Measurements from ENCODE around the gene AGAP6. TPM values are rescaled to one million over a fixed set of nuclear protein-coding genes. Genes with fewer than 3 reads are reported as not detected.
"Not testable (repeated sequence)": the region's sequence is repeated elsewhere in the genome, so short reads cannot be mapped to it uniquely, and the experiment has no call there.

AGAP6 gene
- total and polyA plus RNA-seq, 2 of the 8 experiments (the other 6 are each of a cell fraction or from before 2014, with no cell fraction given) = 13.0 to 15.3 TPM

DNA sequence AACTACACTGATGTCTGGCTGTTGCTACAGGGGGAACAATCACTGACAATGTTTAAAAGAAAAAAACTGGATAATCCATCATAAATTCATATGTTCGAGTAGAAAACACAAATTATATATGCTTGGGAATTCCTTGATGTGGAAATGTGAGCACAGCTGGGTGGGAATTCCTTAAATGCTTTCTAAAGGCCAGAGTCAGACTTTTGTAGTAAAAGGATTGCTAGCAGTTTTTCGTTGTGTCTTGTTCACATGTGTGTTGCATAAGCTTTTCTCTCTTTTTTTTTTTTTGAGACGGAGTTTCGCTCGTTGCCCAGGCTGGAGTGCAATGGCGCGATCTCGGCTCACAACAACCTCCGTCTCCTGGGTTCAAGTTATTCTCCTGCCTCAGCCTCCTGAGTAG lies 58.3 kb downstream of the AGAP6 start:
- H3K18ac ChIP-seq (ENCODE audit: extremely low read depth, low read length) = not testable (repeated sequence)

GRCh38 chr10:50047594-50047993 lies 59.4 kb downstream of the AGAP6 start:
- whole genome bisulfite sequencing, 2 experiments (ENCODE audit: extremely low coverage in 1 of 2, insufficient coverage in 1 of 2, insufficient read length in 1 of 2, insufficient replicate concordance in 2 of 2, low coverage in 1 of 2, low lambda C conversion rate in 2 of 2, missing lambda C conversion rate in 1 of 2) = 88% methylated on average over 5 of the region's 5 CpGs; no CpG with 5 or more reads in 1 of the 2 experiments
- H4K20me1 ChIP-seq (replicated peaks in 1 of 2; ENCODE audit: control insufficient read depth in 1 of 2, insufficient read depth in 2 of 2, low read length in 2 of 2); H4K5ac ChIP-seq (ENCODE audit: insufficient read length, low read depth, low read length): not testable (repeated sequence)

More for the DNA sequence above, 58.3 kb downstream of the AGAP6 start:
- H4K20me1 ChIP-seq (replicated peaks in 1 of 2; ENCODE audit: control insufficient read depth in 1 of 2, insufficient read depth in 2 of 2, low read length in 2 of 2); H2AFZ ChIP-seq (ENCODE audit: low read length); H3K4ac ChIP-seq (replicated peaks; ENCODE audit: insufficient read length, low read depth, low read length); CTCF ChIA-PET (ENCODE audit: partially characterized antibody); H3K4me1 ChIP-seq (replicated peaks in 1 of 4; ENCODE audit: control insufficient read depth in 3 of 4, insufficient read depth in 4 of 4, low read length in 3 of 4); H3K79me2 ChIP-seq (ENCODE audit: control insufficient read depth in 1 of 2, insufficient read depth in 2 of 2, low read length in 2 of 2); H3K23me2 ChIP-seq (ENCODE audit: low read depth, low read length); H3K79me1 ChIP-seq (ENCODE audit: low read depth, low read length); H3K27me3 ChIP-seq (replicated peaks in 1 of 4; ENCODE audit: control insufficient read depth in 3 of 4, extremely low read depth in 1 of 4, insufficient read depth in 3 of 4, low read length in 3 of 4); POLR2A ChIA-PET (ENCODE audit: partially characterized antibody); H3K56ac ChIP-seq (replicated peaks; ENCODE audit: insufficient read length, low read depth, low read length); H2BK15ac ChIP-seq (ENCODE audit: low read length); H4K5ac ChIP-seq (ENCODE audit: insufficient read length, low read depth, low read length); H2BK20ac ChIP-seq (ENCODE audit: low read length); H4K8ac ChIP-seq (ENCODE audit: extremely low read depth, insufficient read depth, low read length); H3K23ac ChIP-seq (ENCODE audit: insufficient read length); H3K9ac ChIP-seq (replicated peaks in 1 of 4; ENCODE audit: extremely low read depth in 1 of 4, low read depth in 3 of 4, low read length in 3 of 4); H2BK120ac ChIP-seq (replicated peaks; ENCODE audit: low read depth, low read length); DNase-seq (ENCODE audit: low read depth in 1 of 2, low spot score in 2 of 2); FAIRE-seq; H3K4me3 ChIP-seq (ENCODE audit: extremely low read depth in 1 of 4, insufficient read depth in 2 of 4, low read depth in 3 of 4, low read length in 4 of 4); H2BK12ac ChIP-seq (ENCODE audit: low read depth, low read length); H4K91ac ChIP-seq (replicated peaks; ENCODE audit: insufficient read length, low read length); H2AK5ac ChIP-seq (ENCODE audit: low read depth, low read length); H3K9me3 ChIP-seq (ENCODE audit: insufficient read depth in 2 of 2, low read depth in 1 of 2, low read length in 1 of 2); H3K27ac ChIP-seq (ENCODE audit: low read depth, low read length); H3K36me3 ChIP-seq (ENCODE audit: control insufficient read depth in 2 of 4, insufficient read depth in 4 of 4, low read length in 3 of 4); H3K4me2 ChIP-seq (ENCODE audit: insufficient read depth in 1 of 2, low read depth in 2 of 2, low read length in 2 of 2); H3K14ac ChIP-seq (ENCODE audit: insufficient read length); H2BK5ac ChIP-seq (ENCODE audit: low read depth, low read length): not testable (repeated sequence)
- 73% methylated on average over 3 of the region's 9 CpGs; no CpG with 5 or more reads in 1 of the 2 experiments for WGBS, 2 experiments (ENCODE audit: extremely low coverage in 1 of 2, insufficient coverage in 1 of 2, insufficient read length in 1 of 2, insufficient replicate concordance in 2 of 2, low coverage in 1 of 2, low lambda C conversion rate in 2 of 2, missing lambda C conversion rate in 1 of 2)

More at GRCh38 chr10:50047594-50047993, 59.4 kb downstream of the AGAP6 start:
- H3K4me1 ChIP-seq (replicated peaks in 1 of 4; ENCODE audit: control insufficient read depth in 3 of 4, insufficient read depth in 4 of 4, low read length in 3 of 4); H2AFZ ChIP-seq (ENCODE audit: low read length); H3K27me3 ChIP-seq (replicated peaks in 1 of 4; ENCODE audit: control insufficient read depth in 3 of 4, extremely low read depth in 1 of 4, insufficient read depth in 3 of 4, low read length in 3 of 4); H3K9me3 ChIP-seq (ENCODE audit: insufficient read depth in 2 of 2, low read depth in 1 of 2, low read length in 1 of 2); H2BK12ac ChIP-seq (ENCODE audit: low read depth, low read length); CTCF ChIA-PET (ENCODE audit: partially characterized antibody); H3K56ac ChIP-seq (replicated peaks; ENCODE audit: insufficient read length, low read depth, low read length); H2BK15ac ChIP-seq (ENCODE audit: low read length); H3K27ac ChIP-seq (ENCODE audit: low read depth, low read length); H3K4me2 ChIP-seq (ENCODE audit: insufficient read depth in 1 of 2, low read depth in 2 of 2, low read length in 2 of 2); H3K14ac ChIP-seq (ENCODE audit: insufficient read length); H3K79me2 ChIP-seq (ENCODE audit: control insufficient read depth in 1 of 2, insufficient read depth in 2 of 2, low read length in 2 of 2); H3K4me3 ChIP-seq (ENCODE audit: extremely low read depth in 1 of 4, insufficient read depth in 2 of 4, low read depth in 3 of 4, low read length in 4 of 4); H4K8ac ChIP-seq (ENCODE audit: extremely low read depth, insufficient read depth, low read length); H3K36me3 ChIP-seq (ENCODE audit: control insufficient read depth in 2 of 4, insufficient read depth in 4 of 4, low read length in 3 of 4); H2AK5ac ChIP-seq (ENCODE audit: low read depth, low read length); H2BK5ac ChIP-seq (ENCODE audit: low read depth, low read length); FAIRE-seq; H3K23me2 ChIP-seq (ENCODE audit: low read depth, low read length); H3K23ac ChIP-seq (ENCODE audit: insufficient read length); H4K91ac ChIP-seq (replicated peaks; ENCODE audit: insufficient read length, low read length); H3K18ac ChIP-seq (ENCODE audit: extremely low read depth, low read length); H3K79me1 ChIP-seq (ENCODE audit: low read depth, low read length); H3K9ac ChIP-seq (replicated peaks in 1 of 4; ENCODE audit: extremely low read depth in 1 of 4, low read depth in 3 of 4, low read length in 3 of 4); H2BK20ac ChIP-seq (ENCODE audit: low read length); POLR2A ChIA-PET (ENCODE audit: partially characterized antibody); H3K4ac ChIP-seq (replicated peaks; ENCODE audit: insufficient read length, low read depth, low read length); H2BK120ac ChIP-seq (replicated peaks; ENCODE audit: low read depth, low read length); DNase-seq (ENCODE audit: low read depth in 1 of 2, low spot score in 2 of 2): not testable (repeated sequence)
